SK-N-MC (cell line): Measurements from ENCODE around the gene ANO2.

Source experiments
- EZH2 ChIP-seq: fragments of 200-600 bp; sonication (generic); IDR thresholded peaks from one replicate; pipeline ENCODE4 v1.6.1; 2017; ENCODE audit warnings: antibody characterized with exemption
- FOXP2 ChIP-seq: optimal IDR thresholded peaks from 2 replicates; pipeline ENCODE3; 2011; ENCODE audit warnings: mild to moderate bottlenecking, moderate library complexity; ENCODE audit not compliant: insufficient read depth; ENCODE audit errors: extremely low read length, control extremely low read depth
- POLR2AphosphoS5 ChIP-seq: IDR thresholded peaks from 2 replicates; pipeline ENCODE4 v1.6.1; 2012; ENCODE audit warnings: mild to moderate bottlenecking, low read depth, low read length, borderline replicate concordance

GRCh38 chr12:5904969-5905368 is 40.1 kb downstream of the ANO2 start:
- TF ChIP-seq EZH2 (no peak), POLR2AphosphoS5 (no peak), FOXP2 (no peak)
